Memory B cell (primary cell): ENCODE data around the gene FOXD4L6.
"Not testable (repeated sequence)": the region's sequence is repeated elsewhere in the genome, so short reads cannot be mapped to it uniquely, and the experiment has no call there.

ENCODE experiments used
- ATAC-seq: fragments of 150-1000 bp; cut with Tn5 transposase; 2 replicates; pipeline ENCODE4 v1.10.0; 2021; ENCODE audit warnings: low read depth, mild to moderate bottlenecking, moderate library complexity
- DNase-seq, 2 donors: peaks; one replicate each; pipeline ENCODE4 v3.0.0; 2022; ENCODE audit warnings: low spot score in 2 of 2
- H3K27ac Mint-ChIP-seq: one replicate; pipeline ENCODE4 v1.8.0; 2022; ENCODE audit warnings: mild to moderate bottlenecking, moderate library complexity, mixed read lengths
- H3K27me3 Mint-ChIP-seq: one replicate; pipeline ENCODE4 v1.8.0; 2022; ENCODE audit warnings: mixed read lengths
- H3K36me3 Mint-ChIP-seq: one replicate; pipeline ENCODE4 v1.8.0; 2022; ENCODE audit warnings: mild to moderate bottlenecking, mixed read lengths
- H3K4me1 Mint-ChIP-seq: one replicate; pipeline ENCODE4 v1.8.0; 2022; ENCODE audit warnings: mixed read lengths
- H3K4me3 Mint-ChIP-seq: one replicate; pipeline ENCODE4 v1.8.0; 2022; ENCODE audit warnings: mild to moderate bottlenecking, moderate library complexity, mixed read lengths
- H3K9me3 Mint-ChIP-seq: one replicate; pipeline ENCODE4 v1.8.0; 2022; ENCODE audit warnings: mixed read lengths

FOXD4L6 gene

GRCh38 chr9:41111414-41111813 is 17.1 kb downstream of the FOXD4L6 start:
- DNase-seq, H3K4me1 Mint-ChIP-seq, H3K36me3 Mint-ChIP-seq, H3K9me3 Mint-ChIP-seq, H3K4me3 Mint-ChIP-seq, H3K27ac Mint-ChIP-seq, H3K27me3 Mint-ChIP-seq, ATAC-seq: not testable (repeated sequence)

- not testable (repeated sequence) for H3K27ac Mint-ChIP-seq, H3K27me3 Mint-ChIP-seq, H3K4me3 Mint-ChIP-seq, H3K4me1 Mint-ChIP-seq, H3K9me3 Mint-ChIP-seq, DNase-seq, H3K36me3 Mint-ChIP-seq, ATAC-seq
These were observed 17.6 kb downstream of the FOXD4L6 start for GRCh38 chr9:41110913-41111312.

- H3K27me3 Mint-ChIP-seq, H3K36me3 Mint-ChIP-seq, H3K4me1 Mint-ChIP-seq, H3K4me3 Mint-ChIP-seq, H3K9me3 Mint-ChIP-seq, DNase-seq, H3K27ac Mint-ChIP-seq: not testable (repeated sequence)
- ATAC-seq, result peak; percentile 35
These were observed 19.2 kb downstream of the FOXD4L6 start for GRCh38 chr9:41109253-41109652.

- H3K36me3 Mint-ChIP-seq, ATAC-seq, H3K4me3 Mint-ChIP-seq, H3K27ac Mint-ChIP-seq, H3K9me3 Mint-ChIP-seq, DNase-seq, H3K27me3 Mint-ChIP-seq, H3K4me1 Mint-ChIP-seq: not testable (repeated sequence)
These were observed 19.7 kb downstream of the FOXD4L6 start for GRCh38 chr9:41108816-41109215.

- H3K27ac Mint-ChIP-seq, H3K27me3 Mint-ChIP-seq, H3K36me3 Mint-ChIP-seq, H3K9me3 Mint-ChIP-seq, H3K4me1 Mint-ChIP-seq, DNase-seq, H3K4me3 Mint-ChIP-seq, ATAC-seq: not testable (repeated sequence)
These were observed 21.9 kb downstream of the FOXD4L6 start for GRCh38 chr9:41106472-41107116.

- H3K36me3 Mint-ChIP-seq, ATAC-seq, H3K27me3 Mint-ChIP-seq, H3K4me1 Mint-ChIP-seq, H3K4me3 Mint-ChIP-seq, DNase-seq, H3K9me3 Mint-ChIP-seq, H3K27ac Mint-ChIP-seq: not testable (repeated sequence)
These were observed 22.8 kb downstream of the FOXD4L6 start for GRCh38 chr9:41105557-41106253.

GRCh38 chr9:41104542-41104941 is 23.9 kb downstream of the FOXD4L6 start:
- H3K27me3 Mint-ChIP-seq, H3K4me1 Mint-ChIP-seq, H3K36me3 Mint-ChIP-seq, H3K9me3 Mint-ChIP-seq, ATAC-seq, H3K27ac Mint-ChIP-seq, H3K4me3 Mint-ChIP-seq, DNase-seq: not testable (repeated sequence)

- not testable (repeated sequence) for H3K9me3 Mint-ChIP-seq, H3K27ac Mint-ChIP-seq, H3K36me3 Mint-ChIP-seq, ATAC-seq, H3K4me3 Mint-ChIP-seq, H3K4me1 Mint-ChIP-seq, DNase-seq, H3K27me3 Mint-ChIP-seq
These were observed 28.0 kb downstream of the FOXD4L6 start for GRCh38 chr9:41100508-41100907.

GRCh38 chr9:41098759-41099158 is 29.7 kb downstream of the FOXD4L6 start:
- H3K27ac Mint-ChIP-seq, H3K9me3 Mint-ChIP-seq, H3K27me3 Mint-ChIP-seq, ATAC-seq, H3K4me3 Mint-ChIP-seq, H3K4me1 Mint-ChIP-seq, H3K36me3 Mint-ChIP-seq, DNase-seq: not testable (repeated sequence)

- not testable (repeated sequence) for ATAC-seq, H3K27me3 Mint-ChIP-seq, H3K36me3 Mint-ChIP-seq, H3K9me3 Mint-ChIP-seq, H3K27ac Mint-ChIP-seq, DNase-seq, H3K4me3 Mint-ChIP-seq, H3K4me1 Mint-ChIP-seq
These were observed 33.4 kb downstream of the FOXD4L6 start for GRCh38 chr9:41095060-41095459.

GRCh38 chr9:41094010-41094773 is 34.3 kb downstream of the FOXD4L6 start:
- not testable (repeated sequence) for H3K9me3 Mint-ChIP-seq, ATAC-seq, H3K36me3 Mint-ChIP-seq, DNase-seq, H3K27me3 Mint-ChIP-seq, H3K4me1 Mint-ChIP-seq, H3K4me3 Mint-ChIP-seq, H3K27ac Mint-ChIP-seq

- peaks cover 10% of the 10 kb centered on the region for H3K4me1 Mint-ChIP-seq
- not testable (repeated sequence) for ATAC-seq, H3K4me3 Mint-ChIP-seq, H3K27me3 Mint-ChIP-seq, H3K27ac Mint-ChIP-seq, DNase-seq, H3K9me3 Mint-ChIP-seq, H3K36me3 Mint-ChIP-seq
These were observed 37.6 kb downstream of the FOXD4L6 start for GRCh38 chr9:41090922-41091321.

GRCh38 chr9:41090386-41090785 is 38.1 kb downstream of the FOXD4L6 start:
- not testable (repeated sequence) for ATAC-seq, DNase-seq, H3K36me3 Mint-ChIP-seq, H3K27ac Mint-ChIP-seq, H3K9me3 Mint-ChIP-seq, H3K4me3 Mint-ChIP-seq, H3K27me3 Mint-ChIP-seq
- peaks cover 12% of the 10 kb centered on the region for H3K4me1 Mint-ChIP-seq

- not testable (repeated sequence) for H3K4me3 Mint-ChIP-seq, DNase-seq
These were observed 39.9 kb downstream of the FOXD4L6 start for GRCh38 chr9:41088450-41089059.

More at GRCh38 chr9:41088450-41089059, 39.9 kb downstream of the FOXD4L6 start:
- not testable (repeated sequence) for H3K27me3 Mint-ChIP-seq, H3K36me3 Mint-ChIP-seq, H3K9me3 Mint-ChIP-seq, H3K27ac Mint-ChIP-seq
- ATAC-seq, result peak; percentile 78
- H3K4me1 Mint-ChIP-seq, result peaks cover 12% of the 10 kb centered on the region
